ENCODE results near the gene CLPTM1.
"Not testable (repeated sequence)": the region's sequence is repeated elsewhere in the genome, so short reads cannot be mapped to it uniquely, and the experiment has no call there.

Gene CLPTM1

DNA sequence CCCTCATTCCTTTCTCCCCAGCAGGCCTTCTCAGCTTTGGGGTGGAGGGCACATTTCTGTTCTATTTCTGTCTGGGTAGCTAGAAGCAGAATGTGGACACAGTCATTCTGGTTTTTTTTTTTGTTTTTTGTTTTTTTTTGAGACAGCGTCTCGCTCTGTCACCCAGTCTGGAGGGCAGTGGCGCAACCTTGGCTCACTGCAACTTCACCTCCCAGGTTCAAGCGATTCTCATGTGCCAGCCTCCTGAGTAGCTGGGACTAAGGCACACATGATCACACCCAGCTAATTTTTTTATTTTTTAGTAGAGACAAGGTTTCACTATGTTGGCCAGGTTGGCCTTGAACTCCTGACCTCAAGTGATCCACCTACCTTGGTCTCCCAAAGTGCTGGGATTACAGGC, 20.3 kb downstream of the CLPTM1 start:
- no peak for DNase-seq (ENCODE audit: low read depth in 2 of 2)

- no peak for DNase-seq (ENCODE audit: low read depth in 2 of 2)
These were observed 28.8 kb downstream of the CLPTM1 start for GRCh38 chr19:44984005-44984404.

DNA sequence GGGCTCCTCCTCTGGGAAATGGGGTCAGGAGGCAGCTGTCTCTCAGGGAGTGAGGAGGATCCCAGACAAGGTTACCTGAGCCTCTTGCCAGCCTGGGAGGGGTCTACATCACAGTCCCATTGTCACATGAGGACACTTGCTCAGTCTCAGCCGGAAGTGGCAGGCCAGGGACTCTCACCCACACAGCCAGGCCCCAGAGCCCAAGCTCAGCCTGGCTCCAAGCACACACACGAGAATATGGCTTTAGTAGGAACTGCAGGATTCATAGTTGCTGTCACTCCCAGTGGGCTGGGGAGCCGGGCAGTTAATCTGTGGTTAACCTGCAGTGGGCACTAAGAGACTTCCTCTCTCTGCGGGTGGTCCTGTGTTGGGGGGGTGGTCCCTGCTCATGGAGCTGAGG, 30.3 kb downstream of the CLPTM1 start:
- DNase-seq (ENCODE audit: low read depth in 2 of 2): no peak

DNA sequence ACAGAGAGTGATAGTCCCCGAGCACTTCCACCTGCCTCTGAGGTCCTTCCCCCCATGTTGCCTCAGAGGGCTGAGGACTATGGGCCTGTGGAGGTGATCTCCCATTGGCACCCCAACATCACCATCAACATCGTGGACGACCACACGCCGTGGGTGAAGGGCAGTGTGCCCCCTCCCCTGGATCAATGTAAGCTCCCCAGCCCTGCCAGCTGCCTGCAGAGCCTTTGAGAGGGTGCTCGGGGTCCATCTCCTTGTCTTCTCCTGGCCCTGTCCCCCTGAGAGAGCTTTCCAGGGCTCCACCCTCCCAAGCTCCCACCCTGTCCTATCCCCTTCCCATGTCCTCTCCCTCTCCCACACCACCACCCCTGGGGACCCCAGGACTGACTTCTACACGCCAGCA, 31.2 kb downstream of the CLPTM1 start:
- no peak for DNase-seq (ENCODE audit: low read depth in 2 of 2)

DNA sequence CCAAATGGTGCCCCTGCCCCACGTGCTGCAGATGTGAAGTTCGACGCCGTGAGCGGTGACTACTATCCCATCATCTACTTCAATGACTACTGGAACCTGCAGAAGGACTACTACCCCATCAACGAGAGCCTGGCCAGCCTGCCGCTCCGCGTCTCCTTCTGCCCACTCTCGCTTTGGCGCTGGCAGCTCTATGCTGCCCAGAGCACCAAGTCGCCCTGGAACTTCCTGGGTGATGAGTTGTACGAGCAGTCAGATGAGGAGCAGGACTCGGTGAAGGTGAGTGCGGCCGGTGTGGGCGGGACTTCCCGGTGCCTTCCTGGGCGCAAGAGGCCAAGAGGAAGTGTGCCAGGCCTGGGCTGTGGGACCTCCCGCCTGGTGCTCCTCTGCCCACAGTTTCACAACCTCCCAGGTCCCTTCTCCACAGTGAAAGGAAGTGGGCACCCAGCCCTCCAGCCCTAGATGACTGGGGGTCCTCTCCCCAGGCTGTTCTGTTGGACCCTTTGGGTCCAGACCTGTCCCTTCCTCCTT, 32.0 kb downstream of the CLPTM1 start:
- DNase-seq (ENCODE audit: low read depth in 2 of 2): no peak

- DNase-seq (ENCODE audit: low read depth in 2 of 2): no peak
These were observed 33.1 kb downstream of the CLPTM1 start for GRCh38 chr19:44988273-44988672.

- DNase-seq (ENCODE audit: low read depth in 2 of 2): peak; percentile 55 to 60
These were observed 33.8 kb downstream of the CLPTM1 start for GRCh38 chr19:44988896-44989556.

GRCh38 chr19:44990459-44990858, 35.3 kb downstream of the CLPTM1 start:
- DNase-seq (ENCODE audit: low read depth in 2 of 2): no peak

GRCh38 chr19:44990966-44991365, 35.8 kb downstream of the CLPTM1 start:
- DNase-seq (ENCODE audit: low read depth in 2 of 2): no peak

DNA sequence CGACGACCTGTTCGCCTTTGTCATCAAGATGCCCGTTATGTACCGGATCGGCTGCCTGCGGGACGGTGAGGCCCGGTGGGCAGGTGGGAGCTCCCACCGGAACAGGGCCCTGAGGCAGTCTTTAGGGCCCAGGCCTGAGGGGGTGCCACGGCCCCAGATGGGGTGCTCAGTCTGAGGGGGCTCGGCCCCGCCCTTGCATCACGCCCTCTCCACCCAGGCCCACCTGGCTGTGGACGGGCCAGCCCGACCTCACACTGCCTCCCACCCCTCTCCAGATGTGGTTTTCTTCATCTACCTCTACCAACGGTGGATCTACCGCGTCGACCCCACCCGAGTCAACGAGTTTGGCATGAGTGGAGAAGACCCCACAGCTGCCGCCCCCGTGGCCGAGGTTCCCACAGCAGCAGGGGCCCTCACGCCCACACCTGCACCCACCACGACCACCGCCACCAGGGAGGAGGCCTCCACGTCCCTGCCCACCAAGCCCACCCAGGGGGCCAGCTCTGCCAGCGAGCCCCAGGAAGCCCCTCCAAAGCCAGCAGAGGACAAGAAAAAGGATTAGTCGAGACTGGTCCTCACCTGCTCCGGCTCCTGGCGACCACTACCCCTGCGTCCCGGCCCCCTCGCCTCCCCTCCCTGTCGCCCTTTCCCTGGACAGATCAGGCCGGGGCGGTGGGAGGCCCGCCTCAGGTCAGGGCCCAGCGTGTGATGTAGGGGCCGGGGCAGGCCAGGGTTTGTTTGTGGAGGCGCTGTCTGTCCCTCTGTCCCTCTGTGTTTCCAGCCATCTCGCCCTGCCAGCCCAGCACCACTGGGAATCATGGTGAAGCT, 37.4 kb downstream of the CLPTM1 start:
- DNase-seq (ENCODE audit: low read depth in 2 of 2): no peak

GRCh38 chr19:44993526-44993925, 38.3 kb downstream of the CLPTM1 start:
- DNase-seq (ENCODE audit: low read depth in 2 of 2): no peak

DNA sequence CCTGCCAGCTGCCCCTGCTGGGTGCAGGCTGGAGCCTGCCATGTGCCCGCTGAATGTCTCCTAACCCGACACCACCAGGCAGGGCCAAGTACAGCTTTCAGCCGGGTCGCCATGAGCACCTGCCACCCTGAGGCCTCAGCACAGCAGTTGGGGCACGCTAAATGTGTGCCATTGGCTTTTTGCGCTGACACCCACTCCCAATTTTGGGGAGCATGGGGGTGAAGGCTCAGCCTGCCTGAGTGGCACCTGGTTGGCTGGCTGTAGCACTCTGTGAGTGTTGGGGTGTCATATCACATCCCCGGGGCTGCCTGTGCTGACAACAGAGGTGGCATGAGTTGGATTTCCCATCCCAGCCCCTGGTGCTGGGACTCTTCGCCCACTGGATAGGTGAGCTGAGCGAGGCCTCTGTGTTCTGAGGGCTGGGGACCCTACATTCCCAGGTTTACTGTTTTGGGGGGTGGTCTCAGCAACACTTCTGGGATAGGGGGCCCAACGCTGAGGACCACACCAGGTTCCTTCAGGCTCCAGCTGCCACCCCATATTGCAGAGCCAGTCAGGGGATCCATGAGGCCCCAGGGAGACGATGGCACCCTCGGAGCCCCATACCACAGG, 38.9 kb downstream of the CLPTM1 start:
- no peak for DNase-seq (ENCODE audit: low read depth in 2 of 2)

DNA sequence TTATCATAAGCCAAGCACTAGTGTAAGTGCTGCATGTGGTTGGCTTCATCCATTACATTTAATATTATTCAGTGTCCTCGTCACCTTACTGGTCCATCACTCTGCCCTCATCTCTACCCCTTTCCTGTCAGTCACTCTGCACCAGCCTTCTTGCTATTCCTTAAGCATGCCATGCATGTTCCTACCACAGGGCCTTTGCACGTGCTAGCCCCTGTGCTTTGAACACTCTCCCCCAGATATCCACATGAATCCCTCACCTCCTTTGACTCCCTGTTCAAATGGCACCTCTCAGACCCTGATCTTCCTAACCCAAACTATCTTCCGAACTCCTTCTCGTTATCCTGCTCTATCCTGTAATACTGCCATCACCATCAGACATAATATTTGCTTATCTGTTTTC, 42.8 kb downstream of the CLPTM1 start:
- DNase-seq (ENCODE audit: low read depth in 2 of 2): no peak

- not testable (repeated sequence) for DNase-seq (ENCODE audit: low read depth in 2 of 2)
These were observed 44.1 kb downstream of the CLPTM1 start for GRCh38 chr19:44999131-44999925.

- DNase-seq (ENCODE audit: low read depth in 2 of 2): not testable (repeated sequence)
These were observed 45.5 kb downstream of the CLPTM1 start for GRCh38 chr19:45000665-45001064.

- peak; percentile 98 to 99 for DNase-seq (ENCODE audit: low read depth in 2 of 2)
These were observed 46.0 kb downstream of the CLPTM1 start, which contains the start of gene RELB for GRCh38 chr19:45001087-45001739. TSS of gene RELB (plus strand) at chr19:45001464. CDS start at chr19:45001580, 116 bp downstream.

- no peak for DNase-seq (ENCODE audit: low read depth in 2 of 2)
These were observed 48.3 kb downstream of the CLPTM1 start for GRCh38 chr19:45003485-45003884.

DNA sequence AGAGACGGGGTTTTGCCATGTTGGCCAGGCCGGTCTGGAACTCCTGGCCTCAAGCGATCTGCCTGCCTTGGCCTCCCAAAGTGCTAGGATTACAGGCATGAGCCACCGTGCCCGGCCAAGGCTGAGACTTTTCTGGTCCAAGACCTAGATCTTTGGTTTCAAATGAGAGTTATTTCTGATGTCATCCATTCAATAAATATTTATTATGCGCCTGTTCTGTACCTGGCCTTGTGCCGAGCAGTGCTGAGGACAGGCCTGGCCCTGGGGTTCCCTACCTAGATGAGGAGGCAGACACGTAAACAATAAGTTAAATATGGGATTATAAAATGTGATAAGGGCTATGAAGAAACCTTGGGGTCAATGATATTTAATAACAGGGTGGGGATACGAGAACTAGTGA, 50.6 kb downstream of the CLPTM1 start:
- no peak for DNase-seq (ENCODE audit: low read depth in 2 of 2)

DNA sequence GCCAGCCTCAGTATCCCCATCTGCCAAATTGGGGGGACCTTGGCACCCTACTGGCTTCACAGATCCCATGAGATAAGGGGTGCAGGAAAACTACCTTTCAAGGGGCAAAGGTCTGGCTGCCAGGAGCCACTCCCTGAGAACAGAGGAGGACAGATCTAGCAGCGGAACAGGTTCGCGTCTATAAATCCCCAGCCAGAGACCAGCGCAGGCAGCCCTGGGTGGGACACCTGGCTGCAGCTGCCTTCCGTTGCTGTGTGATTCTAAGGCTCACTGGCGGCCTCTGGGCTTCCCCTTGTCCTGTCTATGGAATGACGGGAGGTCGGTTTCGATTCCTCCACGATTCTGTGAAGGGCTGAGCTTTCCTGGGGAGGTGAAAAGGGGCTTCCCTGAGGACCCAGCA, 53.4 kb downstream of the CLPTM1 start:
- no peak for DNase-seq (ENCODE audit: low read depth in 2 of 2)

GRCh38 chr19:45009625-45010255, 54.6 kb downstream of the CLPTM1 start:
- no peak for DNase-seq (ENCODE audit: low read depth in 2 of 2)

GRCh38 chr19:45010306-45010705, 55.1 kb downstream of the CLPTM1 start:
- no peak for DNase-seq (ENCODE audit: low read depth in 2 of 2)

All from stimulated activated CD4-positive, alpha-beta T cell treated with anti-CD3 and anti-CD28 coated beads, Interleukin-1b, Interleukin-23, amount 100 ng/mL, for 4 hours (primary cell).